ENCODE measurements around the gene RAC3. TPM values are rescaled to one million over a fixed set of nuclear protein-coding genes. Genes with fewer than 3 reads are reported as not detected.

RAC3 gene
- total RNA-seq, 1 experiment from 2014 or later, result 120 TPM

GRCh38 chr17:82056729-82057621 is 25.5 kb downstream of the RAC3 start:
- Histone ChIP-seq H2AFZ (ENCODE audit: low read depth, low read length, poor library complexity, severe bottlenecking) (no peak overlapping the region), H3K4me2 (ENCODE audit: low read length) (no peak overlapping the region), H3K27me3 (ENCODE audit: insufficient read depth, low read length) (no peaks in the 10 kb centered on the region), H3K27ac (ENCODE audit: low read depth, low read length) (peak overlapping the region; percentile 28; the same call in 1 of the 2 replicates), H3K36me3 (ENCODE audit: control insufficient read depth in 1 of 2, insufficient read depth in 2 of 2, low read length in 2 of 2) (peaks cover 18 to 66% of the 10 kb centered on the region in 2 experiments), H3K9ac (ENCODE audit: low read length) (no peak overlapping the region), H3K9me2 (ENCODE audit: insufficient read depth) (no peaks in the 10 kb centered on the region), H3K9me3 (ENCODE audit: control insufficient read depth in 1 of 2, insufficient read depth in 1 of 2, low read depth in 1 of 2, low read length in 2 of 2) (no peaks in the 10 kb centered on the region), H4K20me1 (ENCODE audit: insufficient read depth) (no peaks in the 10 kb centered on the region; the same call in 1 of the 2 replicates), H3K4me1 (ENCODE audit: control insufficient read depth in 1 of 2, insufficient read depth in 2 of 2, low read length in 2 of 2) (peaks cover 7 to 24% of the 10 kb centered on the region in 2 experiments; a peak in 3 of 4 replicates), H3K79me2 (ENCODE audit: insufficient read depth, low read length) (peaks cover 27% of the 10 kb centered on the region), H3K4me3 (replicated peaks in 1 of 2; ENCODE audit: low read depth in 1 of 2, low read length in 2 of 2) (no peak overlapping the region)
- peak; percentile 23; the same call in 1 of the 2 replicates for ATAC-seq
- no peak for DNase-seq (ENCODE audit: low read depth, low spot score)
- RAD21 ChIA-PET (ENCODE audit: low non-redundant PET in 1 of 2, low total read pairs in 2 of 2, uncharacterized antibody in 2 of 2, unreplicated experiment in 2 of 2), result no interaction called here
- intact Hi-C loops (cut with micrococcal nuclease), result no loop called here
- TF ChIP-seq RAD21 (IDR thresholded peaks at IDR 0.05; ENCODE audit: low read depth) (no peak), YY1 (IDR thresholded peaks at IDR 0.05; ENCODE audit: extremely low read depth, insufficient replicate concordance, low read depth, low read length) (no peak), SRF (IDR thresholded peaks at IDR 0.05; ENCODE audit: low read depth) (no peak), EZH2phosphoT487 (IDR thresholded peaks at IDR 0.05; ENCODE audit: borderline replicate concordance) (no peak), ZNF274 (IDR thresholded peaks at IDR 0.05; ENCODE audit: low read depth, low read length) (no peak), CTCF (IDR thresholded peaks at IDR 0.05 in 2 of 3, conservative IDR thresholded peaks at IDR 0.05 in 1 of 3; ENCODE audit: borderline replicate concordance in 1 of 3, insufficient read depth in 1 of 3, low read depth in 2 of 3, low read length in 2 of 3) (no peak)
- BruUV-seq (replicated peaks), result TSS peak; percentile 34
- POLR2A ChIA-PET, result no interaction called here
- CTCF ChIA-PET, result interaction anchor here (0.9 kb wide), 1 partner anchor 19 kb away, joined by 3 read pairs; the partner anchor contains the start of gene DCXR
